SK-N-SH (cell line): ENCODE data around the gene CFAP221. TPM values are rescaled to one million over a fixed set of nuclear protein-coding genes. Genes with fewer than 3 reads are reported as not detected.

Experiments
- CTCF ChIA-PET: fragments of 300-600, 350-600 bp; formaldehyde crosslinking; extraction: SDS; loops from one replicate; lab custom pipeline; 2021; lab: Yijun Ruan, JAX
- POLR2A ChIA-PET: fragments of 350-600 bp; sonication (Branson Sonifier 250); formaldehyde crosslinking; extraction: SDS; loops from one replicate; lab custom pipeline; 2020; ENCODE audit warnings: antibody characterized with exemption, inconsistent platforms; lab: Yijun Ruan, JAX
- DNase-seq: peaks from one replicate; pipeline ENCODE4 v3.0.0; 2012
- H2AFZ ChIP-seq: fragments of 200-600 bp; sonication (generic); 2 replicates; pipeline ENCODE4 v1.8.1; 2016; ENCODE audit warnings: antibody characterized with exemption, mild to moderate bottlenecking, low read depth
- H3F3A ChIP-seq: fragments of 200-600 bp; sonication (generic); replicated peaks from 2 replicates; pipeline ENCODE3; 2016; ENCODE audit warnings: antibody characterized with exemption, mild to moderate bottlenecking; ENCODE audit not compliant: insufficient read depth
- H3K27ac ChIP-seq, 2 experiments: fragments of 200-500 bp in 1 of 2; fragments of 200-600 bp in 1 of 2; sonication (Bioruptor generic) in 1 of 2; sonication (generic), shearing (Covaris generic) in 1 of 2; 2 replicates each; pipeline versions ENCODE4 v1.5.1 to v1.6.1; 2014 to 2016; ENCODE audit warnings: low read depth in 2 of 2, inconsistent platforms in 1 of 2, low read length in 1 of 2, mild to moderate bottlenecking in 1 of 2, mixed read lengths in 1 of 2
- H3K27me3 ChIP-seq: fragments of 200-600 bp; sonication (generic), shearing (Covaris generic); 2 replicates; pipeline ENCODE4 v1.6.1; 2016; ENCODE audit warnings: mixed run types; ENCODE audit not compliant: insufficient read depth
- H3K36me3 ChIP-seq, 2 experiments: fragments of 200-500 bp in 1 of 2; fragments of 200-600 bp in 1 of 2; sonication (Bioruptor generic) in 1 of 2; sonication (generic) in 1 of 2; replicated peaks in 1 of 2; 2 replicates each; pipeline versions ENCODE3 to v1.5.1; 2014 to 2016; ENCODE audit warnings: low read length in 1 of 2, mild to moderate bottlenecking in 1 of 2; ENCODE audit not compliant: insufficient read depth in 2 of 2, control insufficient read depth in 1 of 2
- H3K4me1 ChIP-seq, 2 experiments: fragments of 200-500 bp in 1 of 2; fragments of 200-600 bp in 1 of 2; sonication (Bioruptor generic) in 1 of 2; sonication (generic), shearing (Covaris generic) in 1 of 2; 2 replicates each; pipeline versions ENCODE4 v1.5.1 to v1.6.1; 2014 to 2016; ENCODE audit warnings: low read depth in 1 of 2, low read length in 1 of 2, mixed run types in 1 of 2; ENCODE audit not compliant: insufficient read depth in 2 of 2, control insufficient read depth in 1 of 2
- H3K4me2 ChIP-seq: fragments of 200-600 bp; sonication (generic), shearing (Covaris generic); 2 replicates; pipeline ENCODE4 v1.6.1; 2017; ENCODE audit warnings: mixed run types
- H3K4me3 ChIP-seq, 2 experiments: fragments of 200-500 bp in 1 of 2; fragments of 200-600 bp in 1 of 2; sonication (Bioruptor generic) in 1 of 2; sonication (generic), shearing (Covaris generic) in 1 of 2; 2 replicates each; pipeline versions ENCODE4 v1.5.1 to v1.8.1; 2014 to 2016; ENCODE audit warnings: low read depth in 2 of 2, inconsistent platforms in 1 of 2, low read length in 1 of 2, mild to moderate bottlenecking in 1 of 2, mixed read lengths in 1 of 2, moderate library complexity in 1 of 2
- H3K79me2 ChIP-seq: fragments of 200-600 bp; sonication (generic); 2 replicates; pipeline ENCODE4 v1.8.1; 2017; ENCODE audit warnings: mild to moderate bottlenecking; ENCODE audit not compliant: insufficient read depth
- H3K9ac ChIP-seq: fragments of 200-600 bp; sonication (generic); 2 replicates; pipeline ENCODE4 v1.6.1; 2017; ENCODE audit warnings: mixed run types
- H3K9me2 ChIP-seq: fragments of 200-600 bp; sonication (generic); 2 replicates; pipeline ENCODE4 v1.6.1; 2017; ENCODE audit warnings: mixed run types
- H3K9me3 ChIP-seq: fragments of 200-600 bp; sonication (generic); 2 replicates; pipeline ENCODE4 v1.6.1; 2017; ENCODE audit warnings: mixed run types, mild to moderate bottlenecking, moderate library complexity
- H4K20me1 ChIP-seq: fragments of 200-600 bp; sonication (generic); 2 replicates; pipeline ENCODE4 v1.6.1; 2017; ENCODE audit warnings: mild to moderate bottlenecking, mixed run types; ENCODE audit not compliant: insufficient read depth
- EP300 ChIP-seq, 2 experiments: IDR thresholded peaks; 2 replicates each; pipeline versions ENCODE4 v1.4.0 to v1.6.1; 2012; ENCODE audit warnings: borderline replicate concordance in 1 of 2, low read depth in 1 of 2, low read length in 1 of 2
- EZH2phosphoT487 ChIP-seq: fragments of 200-600 bp; sonication (generic); IDR thresholded peaks from 2 replicates; pipeline ENCODE4 v1.6.1; 2017; ENCODE audit warnings: low read depth, mixed run types, mild to moderate bottlenecking, antibody characterized with exemption, moderate library complexity, borderline replicate concordance
- FOSL2 ChIP-seq: IDR thresholded peaks from 2 replicates; pipeline ENCODE4 v1.4.0; 2012; ENCODE audit warnings: low read depth, mild to moderate bottlenecking, moderate library complexity, borderline replicate concordance
- FOXJ3 ChIP-seq: sonication (generic); formaldehyde crosslinking; IDR thresholded peaks from 2 replicates; pipeline ENCODE4 v1.5.1; 2020; ENCODE audit warnings: mild to moderate bottlenecking, missing genetic modification reagents
- FOXM1 ChIP-seq: IDR thresholded peaks from 2 replicates; pipeline ENCODE4 v1.4.0; 2012; ENCODE audit warnings: low read depth, mild to moderate bottlenecking
- GABPA ChIP-seq: IDR thresholded peaks from 2 replicates; pipeline ENCODE4 v1.4.0; 2012; ENCODE audit warnings: low read depth, mild to moderate bottlenecking
- MEF2A ChIP-seq: IDR thresholded peaks from 2 replicates; pipeline ENCODE4 v1.4.0; 2012; ENCODE audit warnings: low read depth, borderline replicate concordance
- MXI1 ChIP-seq: IDR thresholded peaks from 2 replicates; pipeline ENCODE4 v1.6.1; 2012; ENCODE audit warnings: mild to moderate bottlenecking, low read depth, low read length, improper control_type of control experiment
- NFIC ChIP-seq: IDR thresholded peaks from 2 replicates; pipeline ENCODE4 v1.4.0; 2012; ENCODE audit warnings: borderline replicate concordance
- POLR2AphosphoS5 ChIP-seq: IDR thresholded peaks from 2 replicates; pipeline ENCODE4 v1.6.1; 2012; ENCODE audit warnings: low read depth, low read length
- RAD21 ChIP-seq: IDR thresholded peaks from 2 replicates; pipeline ENCODE4 v1.6.1; 2012; ENCODE audit warnings: mild to moderate bottlenecking, low read length
- REST ChIP-seq: IDR thresholded peaks from 2 replicates; pipeline ENCODE4 v1.6.1; 2012; ENCODE audit warnings: mild to moderate bottlenecking, low read depth, low read length, moderate library complexity
- RXRA ChIP-seq: IDR thresholded peaks from 2 replicates; pipeline ENCODE4 v1.4.0; 2012; ENCODE audit warnings: low read depth, mild to moderate bottlenecking, borderline replicate concordance
- SMC3 ChIP-seq: IDR thresholded peaks from 2 replicates; pipeline ENCODE4 v1.6.1; 2012; ENCODE audit warnings: low read depth, low read length, improper control_type of control experiment
- TCF12 ChIP-seq: IDR thresholded peaks from 2 replicates; pipeline ENCODE4 v1.4.0; 2012
- TEAD4 ChIP-seq: IDR thresholded peaks from 2 replicates; pipeline ENCODE4 v1.4.0; 2012; ENCODE audit warnings: mild to moderate bottlenecking, borderline replicate concordance; ENCODE audit not compliant: insufficient read depth
- USF1 ChIP-seq: IDR thresholded peaks from 2 replicates; pipeline ENCODE4 v1.4.0; 2012; ENCODE audit warnings: low read depth, borderline replicate concordance
- USF2 ChIP-seq: fragments of 150-350 bp; IDR thresholded peaks from 2 replicates; pipeline ENCODE4 v1.6.1; 2017; ENCODE audit warnings: antibody characterized with exemption, low read length, low read depth, borderline replicate concordance
- YY1 ChIP-seq: IDR thresholded peaks from 2 replicates; pipeline ENCODE4 v1.4.0; 2012; ENCODE audit warnings: low read depth, mild to moderate bottlenecking
- polyA plus RNA-seq, 3 experiments: library from polyadenylated mRNA; depleted of rRNA; stranded (reverse); fragments of >200 nt; gene quantifications; 2 replicates each; pipeline ENCODE4 v1.2.3, GENCODE V29; 2012

CFAP221 gene
- polyA plus RNA-seq, 1 of the 3 experiments (the other 2 are of a cell fraction): 0.12 TPM

- no peaks in the 10 kb centered on the region for H3K4me1 ChIP-seq
- H3K36me3 ChIP-seq: no peaks in the 10 kb centered on the region
- H3K27ac ChIP-seq: no peak overlapping the region
- no peak overlapping the region for H3K4me2 ChIP-seq
- H3K4me3 ChIP-seq: no peak overlapping the region
- H3K9me3 ChIP-seq: no peaks in the 10 kb centered on the region
- H3K27me3 ChIP-seq: no peaks in the 10 kb centered on the region
- POLR2A ChIA-PET: no interaction called here
- no peak overlapping the region for H3K9ac ChIP-seq
- H3F3A ChIP-seq: no peaks in the 10 kb centered on the region
- H3K79me2 ChIP-seq: no peaks in the 10 kb centered on the region
- H3K9me2 ChIP-seq: no peaks in the 10 kb centered on the region
- no peak for DNase-seq
- no peaks in the 10 kb centered on the region for H4K20me1 ChIP-seq
- no peak overlapping the region for H2AFZ ChIP-seq
- TF ChIP-seq TCF12 (no peak), FOXM1 (no peak), EP300 (IDR thresholded peaks at IDR 0.05; ENCODE audit: borderline replicate concordance in 1 of 2, low read depth in 1 of 2, low read length in 1 of 2) (no peak), MXI1 (no peak), SMC3 (no peak), RAD21 (no peak), EZH2phosphoT487 (no peak), FOXJ3 (CRISPR knock-in tag) (no peak), USF2 (no peak), USF1 (no peak), GABPA (no peak), NFIC (no peak), MEF2A (no peak), TEAD4 (no peak), REST (no peak), RXRA (no peak), YY1 (no peak), POLR2AphosphoS5 (no peak), FOSL2 (no peak)
- TF ChIP-seq, all 33 proteins: peak for 0
- CTCF ChIA-PET: interaction anchor here (1.0 kb wide), 1 partner anchor 74 kb away, joined by 3 read pairs; no protein-coding TSS in a partner anchor
These were observed 23.0 kb downstream of the CFAP221 start for GRCh38 chr2:119567292-119567691.
